Gastrocnemius medialis (tissue), 4 donors: ENCODE results near the gene EHBP1L1. TPM values are rescaled to one million over a fixed set of nuclear protein-coding genes. Genes with fewer than 3 reads are reported as not detected.
A peak's percentile ranks its signal among the peaks of the same experiment; 100 is the strongest.

Experiments
- ATAC-seq, 2 donors: fragments of 150-250 bp; one replicate each; pipeline ENCODE4 v1.9.1; 2016
- DNase-seq, 2 donors: peaks; one replicate each; pipeline ENCODE4 v3.0.0-alpha.2; 2019
- H3K27ac ChIP-seq, 4 donors: fragments of 200-600 bp; sonication (generic); 1 replicate in 1 of 4; 2 replicates in 3 of 4; pipeline ENCODE4 v1.5.1; 2016 to 2018; ENCODE audit warnings: mild to moderate bottlenecking in 2 of 4, moderate library complexity in 1 of 4
- H3K27me3 ChIP-seq, 3 donors: fragments of 200-600 bp; sonication (generic) in 2 of 3; 1 replicate in 1 of 3; 2 replicates in 2 of 3; pipeline versions ENCODE4 v1.5.1 to v1.6.0; 2016 to 2019; ENCODE audit warnings: mild to moderate bottlenecking in 1 of 3, moderate library complexity in 1 of 3
- H3K36me3 ChIP-seq, 2 donors: fragments of 200-600 bp; sonication (generic) in 1 of 2; one replicate each; pipeline ENCODE4 v1.5.1; 2017 to 2018
- H3K4me1 ChIP-seq, 2 donors: fragments of 200-600 bp; sonication (generic) in 1 of 2; one replicate each; pipeline ENCODE4 v1.5.1; 2016 to 2017; ENCODE audit warnings: mild to moderate bottlenecking in 2 of 2
- H3K4me3 ChIP-seq, 4 donors: fragments of 200-600 bp; sonication (generic) in 3 of 4; 1 replicate in 1 of 4; 2 replicates in 3 of 4; pipeline ENCODE4 v1.5.1; 2016 to 2019; ENCODE audit warnings: mild to moderate bottlenecking in 2 of 4
- H3K9me3 ChIP-seq, 3 donors: fragments of 200-600 bp; sonication (generic) in 2 of 3; 1 replicate in 1 of 3; 2 replicates in 2 of 3; pipeline ENCODE4 v1.5.1; 2016 to 2019
- CTCF ChIP-seq, 5 experiments: fragments of 450-650 bp in 3 of 5; fragments of 200-600 bp in 2 of 5; sonication (generic) in 2 of 5; IDR thresholded peaks in 4 of 5; conservative IDR thresholded peaks in 1 of 5; 1 replicate in 4 of 5; 2 replicates in 1 of 5; pipeline ENCODE4 v1.5.1; 2016 to 2019; ENCODE audit warnings: antibody characterized with exemption in 5 of 5, mild to moderate bottlenecking in 3 of 5, moderate library complexity in 3 of 5
- POLR2A ChIP-seq, 2 donors: fragments of 450-650 bp; IDR thresholded peaks; one replicate each; pipeline ENCODE4 v1.6.1; 2017; ENCODE audit warnings: antibody characterized with exemption in 2 of 2, mild to moderate bottlenecking in 2 of 2, moderate library complexity in 2 of 2
- in situ Hi-C, 4 donors: fragments of 200-750 bp; cut with MboI; loops; one replicate each; pipeline versions ENCODE4 v1.15.0 to v1.8.0; 2017; ENCODE audit warnings: low sequenced_read_pairs in 4 of 4
- intact Hi-C: fragments of 100-400 bp; cut with DNase I; formaldehyde crosslinking; loops from one replicate; pipeline ENCODE4 v1.15.1; 2023; ENCODE audit warnings: low total_unique reads
- total RNA-seq, 4 donors: library from RNA; depleted of rRNA; stranded (reverse); fragments of >200 nt; gene quantifications; one replicate each; pipeline versions ENCODE4 v1.1.0 to v1.2.3, GENCODE V29; 2016

Gene EHBP1L1
- total RNA-seq: 100 to 1,000 TPM; 191 to 374 (median 250) TPM

- Histone ChIP-seq H3K27me3 (no peaks in the 10 kb centered on the region), H3K4me3 (peak within 1 kb of the TSS; percentile 65 to 97 (median 80)), H3K36me3 (peaks cover 0 to 18% of the 10 kb centered on the region in 2 donors), H3K4me1 (peaks cover 64 to 75% of the 10 kb centered on the region in 2 donors), H3K27ac (peak within 1 kb of the TSS; percentile 100), H3K9me3 (no peaks in the 10 kb centered on the region)
- DNase-seq (peak in 1 of 2 donors; percentile 73), ATAC-seq (peak; percentile 13)
- in situ Hi-C loops (no loop called here), intact Hi-C loops (loop anchor here (1.0 to 5.0 kb wide), 3 partner anchors 40 to 718 kb away; partner anchors contain the start of gene PCNX3)
- TF ChIP-seq CTCF (IDR thresholded peaks at IDR 0.05 in 4 of 5, conservative IDR thresholded peaks at IDR 0.05 in 1 of 5) (no peak), POLR2A (IDR thresholded peaks at IDR 0.05) (peak; percentile 82 to 85)
Observed at GRCh38 chr11:65575568-65576231, at the start of gene EHBP1L1. Gene EHBP1L1 (plus strand): TSS chr11:65576053. CDS start chr11:65576303, 250 bp downstream.

GRCh38 chr11:65526744-65527143, 49.1 kb upstream of the EHBP1L1 start:
- Histone ChIP-seq H3K9me3 (no peaks in the 10 kb centered on the region), H3K27ac (no peak overlapping the region), H3K27me3 (no peaks in the 10 kb centered on the region), H3K4me3 (no peak overlapping the region), H3K4me1 (peaks cover 14 to 18% of the 10 kb centered on the region in 2 donors), H3K36me3 (peaks cover 0 to 53% of the 10 kb centered on the region in 2 donors)
- DNase-seq (no peak), ATAC-seq (no peak)
- in situ Hi-C loops (no loop called here), intact Hi-C loops (no loop called here)
- TF ChIP-seq CTCF (IDR thresholded peaks at IDR 0.05 in 4 of 5, conservative IDR thresholded peaks at IDR 0.05 in 1 of 5) (no peak), POLR2A (IDR thresholded peaks at IDR 0.05) (no peak)

- intact Hi-C loops (no loop called here), in situ Hi-C loops (no loop called here)
- Histone ChIP-seq H3K36me3 (peaks cover 0 to 73% of the 10 kb centered on the region in 2 donors), H3K27me3 (no peaks in the 10 kb centered on the region), H3K27ac (no peak overlapping the region), H3K4me3 (no peak overlapping the region), H3K9me3 (no peaks in the 10 kb centered on the region), H3K4me1 (peaks cover 14 to 18% of the 10 kb centered on the region in 2 donors)
- no peak for ATAC-seq
- DNase-seq: no peak
- no peak for TF ChIP-seq POLR2A (IDR thresholded peaks at IDR 0.05)
- no peak for TF ChIP-seq CTCF (IDR thresholded peaks at IDR 0.05 in 4 of 5, conservative IDR thresholded peaks at IDR 0.05 in 1 of 5)
Observed at GRCh38 chr11:65528819-65529350, 47.0 kb upstream of the EHBP1L1 start.

- Histone ChIP-seq H3K4me3 (no peak overlapping the region), H3K9me3 (no peaks in the 10 kb centered on the region), H3K36me3 (peaks cover 0 to 73% of the 10 kb centered on the region in 2 donors), H3K27me3 (no peaks in the 10 kb centered on the region), H3K27ac (no peak overlapping the region), H3K4me1 (peaks cover 10 to 18% of the 10 kb centered on the region in 2 donors)
- TF ChIP-seq POLR2A (IDR thresholded peaks at IDR 0.05): no peak
- TF ChIP-seq CTCF (IDR thresholded peaks at IDR 0.05 in 4 of 5, conservative IDR thresholded peaks at IDR 0.05 in 1 of 5): no peak
- intact Hi-C loops: no loop called here
- ATAC-seq: no peak
- in situ Hi-C loops: no loop called here
- DNase-seq: no peak
Observed at GRCh38 chr11:65529475-65530156, 46.2 kb upstream of the EHBP1L1 start.
